Measurements from ENCODE around the gene SHLD3. TPM values are rescaled to one million over a fixed set of nuclear protein-coding genes. Genes with fewer than 3 reads are reported as not detected.

The SHLD3 gene
- total RNA-seq (2021) (1.9 to 3.3 TPM (median 2.5 TPM) in 3 replicates), Bru-seq, nascent RNA (percentile 94 among the genes with signal in this experiment)
- long read RNA-seq, experiment 1, partial matches to known transcripts: 0 of 5 reads
- long read RNA-seq, experiment 1, other reads (novel, unspliced or antisense): 2 of 5 reads
- long read RNA-seq, experiment 2, partial matches to known transcripts: 0 of 3 reads
- long read RNA-seq, experiment 2, other reads (novel, unspliced or antisense): 0 of 3 reads
- long read RNA-seq, experiment 3, transcript SHLD3-201 (2 exons, 1,766 nt): major isoform, 21 of 21 reads
- long read RNA-seq, experiment 3, partial matches to known transcripts: 0 of 21 reads
- long read RNA-seq, experiment 3, other reads (novel, unspliced or antisense): 0 of 21 reads

GRCh38 chr5:65624571-65625555, at the start of gene SHLD3, which contains the start of gene TRAPPC13:
Gene SHLD3, plus strand, starts transcription at chr5:65625027. Its CDS starts 4,561 bp downstream, at chr5:65629588.
Gene TRAPPC13, plus strand, starts transcription at chr5:65625027. Its CDS starts 34 bp downstream, at chr5:65625061.
- Mint-ChIP-seq H3K4me3 (peak within 1 kb of the TSS; percentile 99), H3K27ac (peak within 1 kb of the TSS; percentile 97), H3K36me3 (peaks cover 9% of the 10 kb centered on the region; the same call in 1 of the 2 replicates), H3K9me3 (no peaks in the 10 kb centered on the region), H3K4me1 (peaks cover 14% of the 10 kb centered on the region), H3K27me3 (ENCODE audit: low read depth) (no peaks in the 10 kb centered on the region)
- ChIA-PET CTCF (no interaction called here), POLR2A (interaction anchor here (1.5 kb wide), 1 partner anchor 62 kb away, joined by 6 read pairs; the partner anchor contains the start of genes CENPK and PPWD1)
- ATAC-seq (peak; percentile 79), DNase-seq (ENCODE audit: low spot score) (peak; percentile 72)
- TF ChIP-seq E2F5 (CRISPR knock-in tag; IDR thresholded peaks at IDR 0.05): no peak
- no peak for TF ChIP-seq ZNF219 (CRISPR knock-in tag; IDR thresholded peaks at IDR 0.05; ENCODE audit: borderline replicate concordance)
- peak; percentile 48 for TF ChIP-seq GABPB1 (CRISPR knock-in tag; IDR thresholded peaks at IDR 0.05)
- TF ChIP-seq RORB (CRISPR knock-in tag; IDR thresholded peaks at IDR 0.05): no peak
- 0 out of 2 replicates have a peak, but pooled peaks have one; percentile 5 for TF ChIP-seq ZNF121 (CRISPR knock-in tag; IDR thresholded peaks at IDR 0.05)
- TF ChIP-seq AFF4 (CRISPR knock-in tag; IDR thresholded peaks at IDR 0.05; ENCODE audit: borderline replicate concordance): no peak
- TF ChIP-seq ESRRA (CRISPR knock-in tag; IDR thresholded peaks at IDR 0.05; ENCODE audit: borderline replicate concordance): peak; percentile 30; the same call in 1 of the 2 replicates
- peak; percentile 47; the same call in 1 of the 2 replicates for TF ChIP-seq SP1 (CRISPR knock-in tag; conservative IDR thresholded peaks at IDR 0.05)
- TF ChIP-seq NR2C2 (CRISPR knock-in tag; IDR thresholded peaks at IDR 0.05): peak; percentile 80
- TF ChIP-seq ZNF532 (CRISPR knock-in tag; IDR thresholded peaks at IDR 0.05; ENCODE audit: borderline replicate concordance): no peak
- 0 out of 2 replicates have a peak, but pooled peaks have one; percentile 26 for TF ChIP-seq ETV6 (CRISPR knock-in tag; IDR thresholded peaks at IDR 0.05)
- TF ChIP-seq FOXK1 (CRISPR knock-in tag; IDR thresholded peaks at IDR 0.05): peak; percentile 33; the same call in 1 of the 2 replicates
- no peak for TF ChIP-seq JUN (CRISPR knock-in tag; IDR thresholded peaks at IDR 0.05)
